Measurements from ENCODE around the gene VSTM2L. TPM values are rescaled to one million over a fixed set of nuclear protein-coding genes. Genes with fewer than 3 reads are reported as not detected.

VSTM2L gene
- total and polyA plus RNA-seq, 8 donors = 1.1 to 10.1 (median 2.8) TPM

DNA sequence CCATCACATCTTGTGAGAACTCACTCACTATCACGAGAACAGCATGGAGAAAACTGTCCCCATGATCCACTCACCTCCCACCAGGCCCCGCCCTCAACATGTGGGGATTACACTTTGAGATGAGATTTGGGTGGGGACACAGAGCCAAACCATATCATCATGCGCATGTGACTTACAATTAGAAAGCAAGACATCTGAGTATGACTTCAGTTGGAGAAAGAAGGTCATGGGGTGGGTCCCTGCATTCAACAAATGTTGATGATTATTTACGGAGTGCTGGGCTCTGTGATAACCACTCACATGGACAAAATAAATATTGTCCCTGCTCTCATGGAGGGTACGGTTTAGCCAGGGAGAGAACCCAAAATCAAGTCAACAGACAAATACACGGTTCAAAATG, 37.9 kb downstream of the VSTM2L start:
- no peaks in the 10 kb centered on the region for H3K36me3 ChIP-seq
- WGBS, 2 donors = 62 to 66% methylated on average over 6 of the region's 6 CpGs
- intact Hi-C loops (cut with DNase I) = no loop called here
- no peak for ATAC-seq
- H3K27ac ChIP-seq = no peak overlapping the region
- H3K27me3 ChIP-seq = no peaks in the 10 kb centered on the region
- DNase-seq = no peak
- H3K9me3 ChIP-seq = no peaks in the 10 kb centered on the region
- no peak overlapping the region for H3K4me3 ChIP-seq
- TF ChIP-seq, protein P1, sequence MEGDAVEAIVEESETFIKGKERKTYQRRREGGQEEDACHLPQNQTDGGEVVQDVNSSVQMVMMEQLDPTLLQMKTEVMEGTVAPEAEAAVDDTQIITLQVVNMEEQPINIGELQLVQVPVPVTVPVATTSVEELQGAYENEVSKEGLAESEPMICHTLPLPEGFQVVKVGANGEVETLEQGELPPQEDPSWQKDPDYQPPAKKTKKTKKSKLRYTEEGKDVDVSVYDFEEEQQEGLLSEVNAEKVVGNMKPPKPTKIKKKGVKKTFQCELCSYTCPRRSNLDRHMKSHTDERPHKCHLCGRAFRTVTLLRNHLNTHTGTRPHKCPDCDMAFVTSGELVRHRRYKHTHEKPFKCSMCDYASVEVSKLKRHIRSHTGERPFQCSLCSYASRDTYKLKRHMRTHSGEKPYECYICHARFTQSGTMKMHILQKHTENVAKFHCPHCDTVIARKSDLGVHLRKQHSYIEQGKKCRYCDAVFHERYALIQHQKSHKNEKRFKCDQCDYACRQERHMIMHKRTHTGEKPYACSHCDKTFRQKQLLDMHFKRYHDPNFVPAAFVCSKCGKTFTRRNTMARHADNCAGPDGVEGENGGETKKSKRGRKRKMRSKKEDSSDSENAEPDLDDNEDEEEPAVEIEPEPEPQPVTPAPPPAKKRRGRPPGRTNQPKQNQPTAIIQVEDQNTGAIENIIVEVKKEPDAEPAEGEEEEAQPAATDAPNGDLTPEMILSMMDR (IDR thresholded peaks at IDR 0.05) = no peak
- no peak for FAIRE-seq
- no peaks in the 10 kb centered on the region for H3K4me1 ChIP-seq

DNA sequence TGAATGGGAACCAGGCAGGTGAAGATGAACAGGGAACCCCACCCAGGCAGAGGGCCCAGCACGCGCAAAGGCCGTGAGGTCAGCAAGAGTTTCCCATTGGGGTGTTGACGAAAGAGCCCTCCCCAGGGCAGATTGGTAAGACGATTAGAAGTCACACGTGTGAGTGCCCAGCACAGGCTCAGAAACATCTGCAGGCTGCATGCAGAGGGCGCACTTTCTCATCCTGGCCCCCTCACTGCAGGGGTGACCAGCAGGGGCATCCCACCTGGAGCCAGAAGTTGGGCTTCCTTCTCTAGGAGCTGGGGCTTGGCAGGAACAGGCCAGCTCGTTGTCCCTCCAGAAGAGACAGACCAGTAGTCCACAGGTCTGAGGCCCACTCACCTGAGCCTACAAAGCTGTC, 38.4 kb downstream of the VSTM2L start:
- no peaks in the 10 kb centered on the region for H3K27me3 ChIP-seq
- no peaks in the 10 kb centered on the region for H3K4me1 ChIP-seq
- no peaks in the 10 kb centered on the region for H3K9me3 ChIP-seq
- H3K4me3 ChIP-seq = no peak overlapping the region
- intact Hi-C loops (cut with DNase I) = no loop called here
- DNase-seq (peak in 1 of 6 donors; percentile 20), FAIRE-seq (no peak), ATAC-seq (no peak)
- TF ChIP-seq, protein P1 (IDR thresholded peaks at IDR 0.05) = no peak
- H3K27ac ChIP-seq = no peak overlapping the region
- no peaks in the 10 kb centered on the region for H3K36me3 ChIP-seq
- 60 to 61% methylated on average over 8 of the region's 8 CpGs for WGBS, 2 donors

DNA sequence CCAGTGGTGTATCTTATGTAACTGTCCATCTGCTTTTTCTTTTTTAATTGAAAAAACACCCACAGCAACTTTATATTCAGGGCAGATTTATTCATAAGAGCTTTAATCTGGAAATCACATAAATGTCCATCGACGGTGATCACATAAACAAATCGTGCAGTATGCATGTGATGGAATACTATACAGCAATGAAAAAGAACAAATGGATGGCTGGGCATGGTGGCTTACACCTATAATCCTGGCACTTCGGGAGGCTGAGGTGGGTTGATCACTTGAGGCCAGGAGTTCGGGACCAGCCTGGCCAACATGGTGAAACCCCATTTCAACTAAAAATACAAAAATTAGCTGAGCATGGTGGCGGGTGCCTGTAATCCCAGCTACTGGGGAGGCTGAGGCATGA, 39.1 kb downstream of the VSTM2L start:
- Histone ChIP-seq H3K27ac (no peak overlapping the region), H3K4me1 (no peaks in the 10 kb centered on the region), H3K27me3 (no peaks in the 10 kb centered on the region), H3K9me3 (no peaks in the 10 kb centered on the region), H3K4me3 (no peak overlapping the region), H3K36me3 (no peaks in the 10 kb centered on the region)
- DNase-seq = no peak
- 85 to 88% methylated on average over 6 of the region's 6 CpGs for WGBS, 2 donors
- ATAC-seq = no peak
- TF ChIP-seq, protein P1 (IDR thresholded peaks at IDR 0.05) = no peak
- FAIRE-seq = no peak
- intact Hi-C loops (cut with DNase I) = no loop called here

DNA sequence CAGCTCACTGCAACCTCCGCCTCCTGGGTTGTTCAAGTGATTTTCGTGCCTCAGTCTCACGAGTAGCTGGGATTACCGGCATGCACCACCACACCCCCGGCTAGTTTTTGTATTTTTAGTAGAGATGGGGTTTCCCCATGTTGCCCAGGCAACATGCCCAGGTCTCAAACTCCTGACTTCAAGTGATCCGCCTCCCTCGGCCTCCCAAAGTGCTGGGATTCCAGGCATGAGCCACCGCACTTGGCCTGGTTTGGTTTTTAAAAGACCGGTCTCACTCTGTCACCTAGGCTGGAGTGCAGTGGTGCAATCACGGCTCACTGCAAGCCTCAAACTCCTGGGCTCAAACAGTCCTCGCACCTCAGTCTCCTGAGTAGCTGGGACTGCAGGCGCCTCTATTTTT, 40.1 kb downstream of the VSTM2L start:
- Histone ChIP-seq H3K27ac (no peak overlapping the region), H3K36me3 (no peaks in the 10 kb centered on the region), H3K4me3 (no peak overlapping the region), H3K4me1 (no peaks in the 10 kb centered on the region), H3K9me3 (no peaks in the 10 kb centered on the region), H3K27me3 (no peaks in the 10 kb centered on the region)
- TF ChIP-seq, protein P1 (IDR thresholded peaks at IDR 0.05) = no peak
- intact Hi-C loops (cut with DNase I) = no loop called here
- FAIRE-seq (no peak), ATAC-seq (no peak), DNase-seq (no peak)
- WGBS, 2 donors = 77 to 83% methylated on average over 12 of the region's 12 CpGs

DNA sequence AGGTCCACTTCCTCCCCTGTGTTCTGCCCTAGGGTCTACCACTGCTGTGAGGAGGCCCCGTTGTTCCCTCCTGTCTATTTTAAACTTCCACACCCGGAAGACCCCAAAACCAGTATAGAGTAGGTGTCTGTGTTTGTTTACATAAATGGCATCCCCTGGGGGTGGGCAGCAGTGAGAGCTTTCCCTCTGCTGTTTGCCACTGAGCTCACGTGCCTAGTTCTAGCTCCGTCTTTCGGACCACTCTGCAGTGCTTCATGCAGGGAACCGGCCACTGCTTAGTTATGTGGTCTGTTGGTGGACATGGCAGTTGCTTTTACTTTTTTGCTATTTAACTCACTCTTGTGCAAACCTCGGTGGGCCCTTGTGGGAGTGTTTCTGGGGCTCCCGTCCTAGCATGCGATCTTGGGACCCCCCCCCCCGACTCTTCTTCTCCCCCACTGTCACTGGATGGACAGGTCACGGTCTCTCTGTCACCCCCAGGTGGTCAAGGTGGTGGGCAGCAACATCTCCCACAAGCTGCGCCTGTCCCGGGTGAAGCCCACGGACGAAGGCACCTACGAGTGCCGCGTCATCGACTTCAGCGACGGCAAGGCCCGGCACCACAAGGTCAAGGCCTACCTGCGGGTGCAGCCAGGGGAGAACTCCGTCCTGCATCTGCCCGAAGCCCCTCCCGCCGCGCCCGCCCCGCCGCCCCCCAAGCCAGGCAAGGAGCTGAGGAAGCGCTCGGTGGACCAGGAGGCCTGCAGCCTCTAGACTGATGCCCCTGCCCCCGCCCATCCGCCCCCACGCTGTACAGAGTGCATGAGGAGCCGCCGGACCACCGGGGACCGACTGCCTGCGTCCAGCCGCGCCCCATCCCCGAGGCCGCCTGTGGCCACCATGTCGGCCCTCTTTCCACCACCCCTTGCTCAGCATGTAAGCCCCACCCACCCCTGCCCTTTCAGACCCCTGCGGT, 40.9 kb downstream of the VSTM2L start:
- peak in 1 of 6 donors; percentile 58 for DNase-seq
- H3K36me3 ChIP-seq = no peaks in the 10 kb centered on the region
- H3K27me3 ChIP-seq = no peaks in the 10 kb centered on the region
- no peaks in the 10 kb centered on the region for H3K4me1 ChIP-seq
- H3K9me3 ChIP-seq = no peaks in the 10 kb centered on the region
- intact Hi-C loops (cut with DNase I) = no loop called here
- H3K27ac ChIP-seq = no peak overlapping the region
- TF ChIP-seq, protein P1 (IDR thresholded peaks at IDR 0.05) = no peak
- no peak for FAIRE-seq
- no peak for ATAC-seq
- no peak overlapping the region for H3K4me3 ChIP-seq
- WGBS, 2 donors = 73 to 79% methylated on average over 38 to 47 of the region's 47 CpGs
